GM18498 (cell line): ENCODE data around the gene BAHCC1.

Experiments
- ATAC-seq: cut with Tn5 transposase; IDR thresholded peaks from one replicate; pipeline ENCODE4 v1.9.1; 2021; ENCODE audit warnings: mild to moderate bottlenecking, moderate library complexity; ENCODE audit not compliant: unreplicated experiment

Gene BAHCC1

GRCh38 chr17:81471818-81472456, 76.7 kb downstream of the BAHCC1 start:
- ATAC-seq: no peak

GRCh38 chr17:81473019-81473418, 77.8 kb downstream of the BAHCC1 start:
- ATAC-seq: no peak

GRCh38 chr17:81474958-81475357, 79.7 kb downstream of the BAHCC1 start:
- ATAC-seq: no peak

GRCh38 chr17:81476097-81476496, 80.8 kb downstream of the BAHCC1 start:
- no peak for ATAC-seq

- ATAC-seq: no peak
Observed at GRCh38 chr17:81476635-81477034, 81.4 kb downstream of the BAHCC1 start.

GRCh38 chr17:81477173-81477572, 81.9 kb downstream of the BAHCC1 start:
- ATAC-seq: no peak

- no peak for ATAC-seq
Observed at GRCh38 chr17:81478119-81478518, 82.9 kb downstream of the BAHCC1 start.

- no peak for ATAC-seq
Observed at GRCh38 chr17:81479175-81480071, 84.2 kb downstream of the BAHCC1 start.

GRCh38 chr17:81480140-81481072, 85.1 kb downstream of the BAHCC1 start:
- ATAC-seq: no peak

GRCh38 chr17:81481073-81481799, 86.0 kb downstream of the BAHCC1 start:
- no peak for ATAC-seq

- ATAC-seq: no peak
Observed at GRCh38 chr17:81481815-81482505, 86.7 kb downstream of the BAHCC1 start.

- ATAC-seq: no peak
Observed at GRCh38 chr17:81482673-81483072, 87.4 kb downstream of the BAHCC1 start.

- no peak for ATAC-seq
Observed at GRCh38 chr17:81483085-81483861, 88.0 kb downstream of the BAHCC1 start.

GRCh38 chr17:81483862-81484194, 88.6 kb downstream of the BAHCC1 start:
- ATAC-seq: peak; percentile 5

GRCh38 chr17:81484195-81484979, 89.1 kb downstream of the BAHCC1 start:
- peak; percentile 75 for ATAC-seq

GRCh38 chr17:81486199-81486810, 91.0 kb downstream of the BAHCC1 start:
- no peak for ATAC-seq

- no peak for ATAC-seq
Observed at GRCh38 chr17:81487089-81487486, 91.8 kb downstream of the BAHCC1 start.
